Astrocyte of the spinal cord (primary cell): ENCODE measurements around the gene KIF1A.

ENCODE experiments used
- DNase-seq: peaks from one replicate; pipeline ENCODE4 v3.0.0; 2011; ENCODE audit warnings: low read depth, low spot score
- H3K4me3 ChIP-seq: 2 replicates; pipeline ENCODE4 v1.5.1; 2011; ENCODE audit warnings: low read depth, mild to moderate bottlenecking, low read length, moderate library complexity
- CTCF ChIP-seq: IDR thresholded peaks from 2 replicates; pipeline ENCODE4 v1.5.1; 2012; ENCODE audit warnings: low read depth, mild to moderate bottlenecking, low read length, inconsistent platforms
- in situ Hi-C: cut with HindIII; loops from 2 replicates; pipeline ENCODE4 v1.10.0; 2017; ENCODE audit warnings: low sequenced_read_pairs

Gene KIF1A

GRCh38 chr2:240735476-240735875 is 84.5 kb downstream of the KIF1A start:
- no peak overlapping the region for H3K4me3 ChIP-seq
- DNase-seq: no peak
- in situ Hi-C loops: no loop called here
- no peak for TF ChIP-seq CTCF

- in situ Hi-C loops: no loop called here
- no peak for DNase-seq
- TF ChIP-seq CTCF: no peak
Measured at GRCh38 chr2:240734756-240735155, 85.3 kb downstream of the KIF1A start.

GRCh38 chr2:240733803-240734495 is 86.1 kb downstream of the KIF1A start:
- in situ Hi-C loops: no loop called here
- H3K4me3 ChIP-seq: no peak overlapping the region
- DNase-seq: no peak
- TF ChIP-seq CTCF: no peak

More at GRCh38 chr2:240734756-240735155, 85.3 kb downstream of the KIF1A start:
- no peak overlapping the region for H3K4me3 ChIP-seq

GRCh38 chr2:240732911-240733622 is 87.0 kb downstream of the KIF1A start:
- no peak overlapping the region for H3K4me3 ChIP-seq
- in situ Hi-C loops: no loop called here
- no peak for DNase-seq
- no peak for TF ChIP-seq CTCF

- no peak for TF ChIP-seq CTCF
- H3K4me3 ChIP-seq: no peak overlapping the region
- in situ Hi-C loops: no loop called here
- DNase-seq: no peak
Measured at GRCh38 chr2:240732184-240732583, 87.8 kb downstream of the KIF1A start.

GRCh38 chr2:240731178-240731545 is 88.9 kb downstream of the KIF1A start:
- H3K4me3 ChIP-seq: no peak overlapping the region
- no peak for DNase-seq
- TF ChIP-seq CTCF: no peak
- in situ Hi-C loops: no loop called here
